HEK293 (cell line): ENCODE measurements around the gene SMCO4.

ENCODE experiments used
- CTCF ChIA-PET: fragments of 350-600 bp; formaldehyde crosslinking; extraction: SDS; loops from one replicate; lab custom pipeline; 2021; ENCODE audit warnings: antibody characterized with exemption; lab: Yijun Ruan, JAX
- POLR2A ChIA-PET: fragments of 300-600 bp; formaldehyde crosslinking; extraction: SDS; loops from one replicate; lab custom pipeline; 2020; ENCODE audit warnings: antibody characterized with exemption, inconsistent platforms; lab: Yijun Ruan, JAX
- H3K27ac ChIP-seq: fragments of 200-500 bp; sonication (Bioruptor generic); 2 replicates; pipeline ENCODE4 v1.5.1; 2014; ENCODE audit warnings: low read depth, low read length, control low read depth, inconsistent platforms; ENCODE audit errors: extremely low read depth
- H3K36me3 ChIP-seq, 2 experiments: fragments of 200-500 bp in 1 of 2; sonication (Bioruptor generic) in 1 of 2; 1 replicate in 1 of 2; 2 replicates in 1 of 2; pipeline ENCODE4 v1.5.1; 2014 to 2017; ENCODE audit warnings: inconsistent platforms in 2 of 2, low read length in 2 of 2; ENCODE audit not compliant: control insufficient read depth in 2 of 2, insufficient read depth in 1 of 2
- H3K4me1 ChIP-seq: fragments of 200-500 bp; sonication (Bioruptor generic); 2 replicates; pipeline ENCODE4 v1.5.1; 2014; ENCODE audit warnings: mild to moderate bottlenecking, low read length, inconsistent platforms; ENCODE audit not compliant: control insufficient read depth, insufficient read depth
- H3K4me3 ChIP-seq: 2 replicates; pipeline ENCODE4 v1.5.1; 2011; ENCODE audit warnings: low read depth, mild to moderate bottlenecking, control low read depth, low read length, moderate library complexity
- H3K9me3 ChIP-seq: fragments of 200-500 bp; sonication (Bioruptor generic); 2 replicates; pipeline ENCODE4 v1.5.1; 2014; ENCODE audit warnings: low read depth, low read length, inconsistent platforms; ENCODE audit not compliant: control insufficient read depth, insufficient read depth
- FEZF1 ChIP-seq: fragments of 450-650 bp; formaldehyde crosslinking; IDR thresholded peaks from 2 replicates; pipeline ENCODE4 v1.5.1; 2016; ENCODE audit warnings: missing biosample characterization, missing genetic modification characterization
- GLI4 ChIP-seq: fragments of 450-650 bp; formaldehyde crosslinking; IDR thresholded peaks from 2 replicates; pipeline ENCODE4 v1.5.1; 2016; ENCODE audit warnings: missing biosample characterization, missing genetic modification characterization
- YY2 ChIP-seq: fragments of 450-650 bp; formaldehyde crosslinking; IDR thresholded peaks from 2 replicates; pipeline ENCODE4 v1.5.1; 2016; ENCODE audit warnings: missing biosample characterization, missing genetic modification characterization
- ZBTB26 ChIP-seq: fragments of 450-650 bp; formaldehyde crosslinking; optimal IDR thresholded peaks from 2 replicates; pipeline ENCODE3; 2016; ENCODE audit warnings: missing biosample characterization, mild to moderate bottlenecking, missing genetic modification characterization
- ZEB2 ChIP-seq: fragments of 450-650 bp; formaldehyde crosslinking; IDR thresholded peaks from 2 replicates; pipeline ENCODE4 v1.5.1; 2016; ENCODE audit warnings: missing biosample characterization, missing genetic modification characterization
- ZFP37 ChIP-seq: fragments of 450-650 bp; formaldehyde crosslinking; IDR thresholded peaks from 2 replicates; pipeline ENCODE4 v1.5.1; 2016; ENCODE audit warnings: missing biosample characterization, missing genetic modification characterization
- ZIC2 ChIP-seq: fragments of 450-650 bp; formaldehyde crosslinking; IDR thresholded peaks from 2 replicates; pipeline ENCODE4 v1.5.1; 2016; ENCODE audit warnings: missing biosample characterization, missing genetic modification characterization
- ZNF114 ChIP-seq: fragments of 450-650 bp; formaldehyde crosslinking; IDR thresholded peaks from 2 replicates; pipeline ENCODE4 v1.5.0; 2017; ENCODE audit warnings: missing biosample characterization, missing genetic modification characterization
- ZNF121 ChIP-seq: fragments of 450-650 bp; formaldehyde crosslinking; IDR thresholded peaks from 2 replicates; pipeline ENCODE4 v1.5.1; 2016; ENCODE audit warnings: missing biosample characterization, missing genetic modification characterization
- ZNF132 ChIP-seq: fragments of 450-650 bp; formaldehyde crosslinking; IDR thresholded peaks from 2 replicates; pipeline ENCODE4 v1.5.1; 2017; ENCODE audit warnings: missing biosample characterization, missing genetic modification characterization, borderline replicate concordance
- ZNF146 ChIP-seq: fragments of 450-650 bp; formaldehyde crosslinking; IDR thresholded peaks from 2 replicates; pipeline ENCODE4 v1.5.1; 2016; ENCODE audit warnings: missing biosample characterization, missing genetic modification characterization
- ZNF354C ChIP-seq: fragments of 450-650 bp; formaldehyde crosslinking; IDR thresholded peaks from 2 replicates; pipeline ENCODE4 v1.5.1; 2016; ENCODE audit warnings: missing biosample characterization, missing genetic modification characterization, low read depth, borderline replicate concordance
- ZNF391 ChIP-seq: fragments of 450-650 bp; formaldehyde crosslinking; IDR thresholded peaks from 2 replicates; pipeline ENCODE4 v1.5.1; 2016; ENCODE audit warnings: low read depth, missing biosample characterization, missing genetic modification characterization, borderline replicate concordance
- ZNF404 ChIP-seq: fragments of 450-650 bp; formaldehyde crosslinking; IDR thresholded peaks from 2 replicates; pipeline ENCODE4 v1.5.1; 2017; ENCODE audit warnings: missing biosample characterization, missing genetic modification characterization
- ZNF548 ChIP-seq: fragments of 450-650 bp; formaldehyde crosslinking; IDR thresholded peaks from 2 replicates; pipeline ENCODE4 v1.5.1; 2016; ENCODE audit warnings: missing biosample characterization, missing genetic modification characterization
- ZNF596 ChIP-seq: fragments of 450-650 bp; IDR thresholded peaks from 2 replicates; pipeline ENCODE4 v1.5.0; 2018; ENCODE audit warnings: missing biosample characterization, mild to moderate bottlenecking, missing genetic modification characterization, moderate library complexity
- ZNF621 ChIP-seq: fragments of 450-650 bp; formaldehyde crosslinking; IDR thresholded peaks from 2 replicates; pipeline ENCODE4 v1.5.1; 2017; ENCODE audit warnings: missing biosample characterization, missing genetic modification characterization
- ZNF768 ChIP-seq: fragments of 450-650 bp; formaldehyde crosslinking; IDR thresholded peaks from 2 replicates; pipeline ENCODE4 v1.5.1; 2018; ENCODE audit warnings: missing biosample characterization, mild to moderate bottlenecking, missing genetic modification characterization
- ZNF785 ChIP-seq: fragments of 450-650 bp; formaldehyde crosslinking; IDR thresholded peaks from 2 replicates; pipeline ENCODE4 v1.5.1; 2016; ENCODE audit warnings: missing biosample characterization, missing genetic modification characterization
- TF ChIP-seq, protein P1 (sequence below): fragments of 450-650 bp; formaldehyde crosslinking; IDR thresholded peaks from 2 replicates; pipeline ENCODE4 v1.5.1; 2016; ENCODE audit warnings: missing biosample characterization, missing genetic modification characterization

Gene SMCO4

GRCh38 chr11:93569496-93569895 is 26.3 kb upstream of the SMCO4 start:
- CTCF ChIA-PET = interaction anchor here (0.6 kb wide), 1 partner anchor 335 kb away, joined by 5 read pairs; no protein-coding TSS in a partner anchor

DNA sequence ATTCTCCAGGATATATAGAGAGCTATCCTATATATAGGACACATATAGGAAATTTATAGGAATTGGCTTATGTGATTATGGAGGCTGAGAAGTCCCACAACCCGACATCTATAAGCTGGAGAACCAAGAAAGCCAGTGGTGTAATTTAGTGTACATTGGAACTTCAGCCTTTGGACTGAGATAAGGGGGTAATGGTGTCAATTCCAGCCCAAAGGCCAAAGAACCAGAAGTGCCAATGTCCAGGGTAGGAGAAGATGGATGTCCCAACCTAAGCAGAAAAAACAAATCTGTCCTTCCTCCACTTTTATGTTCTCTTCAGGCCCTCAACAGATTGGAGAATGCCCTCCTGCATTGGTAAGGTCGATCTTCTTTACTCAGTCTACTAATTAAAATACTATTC is 25.5 kb upstream of the SMCO4 start:
- POLR2A ChIA-PET = no interaction called here

More at GRCh38 chr11:93569496-93569895, 26.3 kb upstream of the SMCO4 start:
- no peak overlapping the region for H3K27ac ChIP-seq
- POLR2A ChIA-PET = no interaction called here
- H3K36me3 ChIP-seq = no peaks in the 10 kb centered on the region
- H3K4me3 ChIP-seq = no peak overlapping the region
- H3K9me3 ChIP-seq = no peaks in the 10 kb centered on the region
- TF ChIP-seq ZNF146 (tag by site-specific recombination) (no peak), ZNF768 (tag by site-specific recombination) (peak; percentile 57; the same call in 1 of the 2 replicates)
- TF ChIP-seq, all 188 proteins: peak for 1
- H3K4me1 ChIP-seq = no peaks in the 10 kb centered on the region

GRCh38 chr11:93567401-93567895 is 24.3 kb upstream of the SMCO4 start:
- H3K27ac ChIP-seq = no peak overlapping the region
- no peaks in the 10 kb centered on the region for H3K9me3 ChIP-seq
- ChIA-PET CTCF (interaction anchor here (1.6 kb wide), 1 partner anchor 13 kb away, joined by 3 read pairs; no protein-coding TSS in a partner anchor), POLR2A (interaction anchor here (0.6 kb wide), 1 partner anchor 95 kb away, joined by 3 read pairs; no protein-coding TSS in a partner anchor)
- H3K36me3 ChIP-seq = no peaks in the 10 kb centered on the region
- H3K4me3 ChIP-seq = no peak overlapping the region
- H3K4me1 ChIP-seq = no peaks in the 10 kb centered on the region
- TF ChIP-seq FEZF1 = 0 out of 2 replicates have a peak, but pooled peaks have one; percentile 19
- TF ChIP-seq ZNF121 = no peak
- no peak for TF ChIP-seq ZFP37 (tag by site-specific recombination)
- no peak for TF ChIP-seq ZNF621 (tag by site-specific recombination)
- TF ChIP-seq ZIC2 = peak; percentile 74
- TF ChIP-seq, protein P1, sequence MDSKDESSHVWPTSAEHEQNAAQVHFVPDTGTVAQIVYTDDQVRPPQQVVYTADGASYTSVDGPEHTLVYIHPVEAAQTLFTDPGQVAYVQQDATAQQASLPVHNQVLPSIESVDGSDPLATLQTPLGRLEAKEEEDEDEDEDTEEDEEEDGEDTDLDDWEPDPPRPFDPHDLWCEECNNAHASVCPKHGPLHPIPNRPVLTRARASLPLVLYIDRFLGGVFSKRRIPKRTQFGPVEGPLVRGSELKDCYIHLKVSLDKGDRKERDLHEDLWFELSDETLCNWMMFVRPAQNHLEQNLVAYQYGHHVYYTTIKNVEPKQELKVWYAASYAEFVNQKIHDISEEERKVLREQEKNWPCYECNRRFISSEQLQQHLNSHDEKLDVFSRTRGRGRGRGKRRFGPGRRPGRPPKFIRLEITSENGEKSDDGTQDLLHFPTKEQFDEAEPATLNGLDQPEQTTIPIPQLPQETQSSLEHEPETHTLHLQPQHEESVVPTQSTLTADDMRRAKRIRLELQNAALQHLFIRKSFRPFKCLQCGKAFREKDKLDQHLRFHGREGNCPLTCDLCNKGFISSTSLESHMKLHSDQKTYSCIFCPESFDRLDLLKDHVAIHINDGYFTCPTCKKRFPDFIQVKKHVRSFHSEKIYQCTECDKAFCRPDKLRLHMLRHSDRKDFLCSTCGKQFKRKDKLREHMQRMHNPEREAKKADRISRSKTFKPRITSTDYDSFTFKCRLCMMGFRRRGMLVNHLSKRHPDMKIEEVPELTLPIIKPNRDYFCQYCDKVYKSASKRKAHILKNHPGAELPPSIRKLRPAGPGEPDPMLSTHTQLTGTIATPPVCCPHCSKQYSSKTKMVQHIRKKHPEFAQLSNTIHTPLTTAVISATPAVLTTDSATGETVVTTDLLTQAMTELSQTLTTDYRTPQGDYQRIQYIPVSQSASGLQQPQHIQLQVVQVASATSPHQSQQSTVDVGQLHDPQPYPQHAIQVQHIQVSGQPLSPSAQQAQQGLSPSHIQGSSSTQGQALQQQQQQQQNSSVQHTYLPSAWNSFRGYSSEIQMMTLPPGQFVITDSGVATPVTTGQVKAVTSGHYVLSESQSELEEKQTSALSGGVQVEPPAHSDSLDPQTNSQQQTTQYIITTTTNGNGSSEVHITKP (tag by site-specific recombination) = peak; percentile 52; the same call in 1 of the 2 replicates
- no peak for TF ChIP-seq ZBTB26 (tag by site-specific recombination)

More for the DNA sequence above, 25.5 kb upstream of the SMCO4 start:
- CTCF ChIA-PET = interaction anchor here (0.6 kb wide), 1 partner anchor 132 kb away, joined by 3 read pairs; no protein-coding TSS in a partner anchor
- Histone ChIP-seq H3K4me1 (no peaks in the 10 kb centered on the region), H3K27ac (no peak overlapping the region), H3K36me3 (no peaks in the 10 kb centered on the region), H3K9me3 (no peaks in the 10 kb centered on the region), H3K4me3 (no peak overlapping the region)
- TF ChIP-seq ZNF132 (tag by site-specific recombination) = no peak
- TF ChIP-seq ZNF404 (tag by site-specific recombination) = no peak
- TF ChIP-seq ZNF596 = no peak
- TF ChIP-seq ZNF114 = no peak
- TF ChIP-seq GLI4 (tag by site-specific recombination) = no peak
- no peak for TF ChIP-seq ZNF548
- no peak for TF ChIP-seq ZEB2 (tag by site-specific recombination)
- TF ChIP-seq ZNF354C (tag by site-specific recombination) = no peak
- no peak for TF ChIP-seq ZNF785 (tag by site-specific recombination)
- no peak for TF ChIP-seq ZNF391
- TF ChIP-seq YY2 (tag by site-specific recombination) = no peak
